Measurements from ENCODE around the gene ARID4B.

- TF ChIP-seq EZH2 (IDR thresholded peaks at IDR 0.05; ENCODE audit: borderline replicate concordance, low read depth, low read length, severe bottlenecking) (no peak), CTCF (IDR thresholded peaks at IDR 0.05; ENCODE audit: borderline replicate concordance, extremely low read depth, low read length, poor library complexity, severe bottlenecking) (no peak)
Observed at GRCh38 chr1:235326719-235327558, 1.0 kb downstream of the ARID4B start.

Data from DND-41 (cell line).